Measurements from ENCODE around the gene NRXN3. TPM values are rescaled to one million over a fixed set of nuclear protein-coding genes. Genes with fewer than 3 reads are reported as not detected.

The NRXN3 gene
- total RNA-seq, 1 donor from 2014 or later: 19.8 TPM

DNA sequence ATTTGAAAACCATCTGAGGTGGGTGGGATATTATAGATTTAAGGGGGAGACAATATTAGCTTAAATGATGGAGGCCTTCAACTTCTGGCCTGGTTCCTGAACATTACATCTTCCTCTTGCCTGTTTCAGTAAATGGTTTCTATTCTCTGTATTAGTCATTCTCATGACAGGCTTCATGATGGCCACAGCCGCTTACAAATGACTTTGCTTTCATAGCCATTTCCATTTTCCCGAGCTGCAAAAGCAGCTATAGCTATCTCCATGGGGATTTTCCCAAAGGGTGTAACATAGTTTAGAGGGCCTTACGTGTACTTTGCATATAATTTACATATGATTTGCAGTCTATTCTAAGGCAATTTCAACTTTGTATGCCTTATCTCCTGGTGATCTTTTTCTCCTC lies 121.8 kb downstream of the NRXN3 start:
- Mint-ChIP-seq H3K27ac (no peak overlapping the region), H3K4me1 (ENCODE audit: unreplicated experiment) (no peaks in the 10 kb centered on the region), H3K36me3 (no peaks in the 10 kb centered on the region), H3K4me3 (no peak overlapping the region), H3K27me3 (peaks cover 14% of the 10 kb centered on the region), H3K9me3 (no peaks in the 10 kb centered on the region)
- DNase-seq (ENCODE audit: extremely low spot score, unreplicated experiment): no peak
- TF ChIP-seq, protein P1, sequence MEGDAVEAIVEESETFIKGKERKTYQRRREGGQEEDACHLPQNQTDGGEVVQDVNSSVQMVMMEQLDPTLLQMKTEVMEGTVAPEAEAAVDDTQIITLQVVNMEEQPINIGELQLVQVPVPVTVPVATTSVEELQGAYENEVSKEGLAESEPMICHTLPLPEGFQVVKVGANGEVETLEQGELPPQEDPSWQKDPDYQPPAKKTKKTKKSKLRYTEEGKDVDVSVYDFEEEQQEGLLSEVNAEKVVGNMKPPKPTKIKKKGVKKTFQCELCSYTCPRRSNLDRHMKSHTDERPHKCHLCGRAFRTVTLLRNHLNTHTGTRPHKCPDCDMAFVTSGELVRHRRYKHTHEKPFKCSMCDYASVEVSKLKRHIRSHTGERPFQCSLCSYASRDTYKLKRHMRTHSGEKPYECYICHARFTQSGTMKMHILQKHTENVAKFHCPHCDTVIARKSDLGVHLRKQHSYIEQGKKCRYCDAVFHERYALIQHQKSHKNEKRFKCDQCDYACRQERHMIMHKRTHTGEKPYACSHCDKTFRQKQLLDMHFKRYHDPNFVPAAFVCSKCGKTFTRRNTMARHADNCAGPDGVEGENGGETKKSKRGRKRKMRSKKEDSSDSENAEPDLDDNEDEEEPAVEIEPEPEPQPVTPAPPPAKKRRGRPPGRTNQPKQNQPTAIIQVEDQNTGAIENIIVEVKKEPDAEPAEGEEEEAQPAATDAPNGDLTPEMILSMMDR (conservative IDR thresholded peaks at IDR 0.05): no peak

DNA sequence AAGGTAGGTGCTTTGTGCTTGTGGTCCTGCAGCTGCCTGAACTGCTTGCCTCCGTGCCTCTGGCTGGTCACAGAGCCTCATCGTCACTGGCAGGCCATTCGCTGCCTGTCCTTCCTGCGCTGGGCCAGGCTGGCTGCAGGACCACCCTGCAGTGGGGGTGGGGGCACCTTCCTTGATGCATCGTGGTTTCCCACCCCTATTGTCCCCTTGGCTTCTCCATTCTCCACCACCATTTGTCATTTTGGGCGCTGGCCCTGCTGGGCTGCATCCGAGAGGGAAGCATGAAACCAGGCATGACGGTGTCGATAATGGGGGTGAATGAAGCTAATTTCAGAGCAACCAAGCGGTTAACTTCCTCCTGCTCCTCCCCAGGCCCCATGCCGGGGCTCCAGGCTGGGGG lies 127.7 kb downstream of the NRXN3 start:
- TF ChIP-seq, protein P1 (conservative IDR thresholded peaks at IDR 0.05): no peak
- Mint-ChIP-seq H3K9me3 (no peaks in the 10 kb centered on the region), H3K27me3 (peaks cover 43% of the 10 kb centered on the region), H3K27ac (no peak overlapping the region), H3K4me1 (ENCODE audit: unreplicated experiment) (peaks cover 3% of the 10 kb centered on the region), H3K4me3 (no peak overlapping the region), H3K36me3 (no peaks in the 10 kb centered on the region)
- DNase-seq (ENCODE audit: extremely low spot score, unreplicated experiment): no peak

DNA sequence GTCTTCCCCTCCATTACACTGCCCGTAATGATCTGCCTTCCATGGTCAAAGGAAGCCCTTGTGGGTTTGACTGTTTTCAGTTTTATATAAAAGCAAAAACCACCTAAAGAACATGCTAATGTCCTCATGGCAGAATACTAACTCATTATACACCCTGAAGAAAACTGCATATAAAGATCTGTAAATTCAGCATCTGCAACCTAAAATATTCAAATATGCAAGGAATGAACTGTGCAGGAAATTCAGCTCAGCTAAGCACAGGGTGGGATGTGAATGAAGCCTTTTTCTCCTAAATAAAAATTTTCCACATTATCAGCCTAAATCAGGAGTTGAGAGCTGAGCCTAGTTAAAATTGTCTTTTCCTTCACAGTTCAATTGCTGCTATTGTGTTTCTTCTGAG lies 128.1 kb downstream of the NRXN3 start:
- Mint-ChIP-seq H3K9me3 (no peaks in the 10 kb centered on the region), H3K36me3 (no peaks in the 10 kb centered on the region), H3K4me3 (no peak overlapping the region), H3K27ac (no peak overlapping the region), H3K27me3 (peaks cover 40% of the 10 kb centered on the region), H3K4me1 (ENCODE audit: unreplicated experiment) (peaks cover 4% of the 10 kb centered on the region)
- TF ChIP-seq, protein P1 (conservative IDR thresholded peaks at IDR 0.05): no peak
- DNase-seq (ENCODE audit: extremely low spot score, unreplicated experiment): no peak

DNA sequence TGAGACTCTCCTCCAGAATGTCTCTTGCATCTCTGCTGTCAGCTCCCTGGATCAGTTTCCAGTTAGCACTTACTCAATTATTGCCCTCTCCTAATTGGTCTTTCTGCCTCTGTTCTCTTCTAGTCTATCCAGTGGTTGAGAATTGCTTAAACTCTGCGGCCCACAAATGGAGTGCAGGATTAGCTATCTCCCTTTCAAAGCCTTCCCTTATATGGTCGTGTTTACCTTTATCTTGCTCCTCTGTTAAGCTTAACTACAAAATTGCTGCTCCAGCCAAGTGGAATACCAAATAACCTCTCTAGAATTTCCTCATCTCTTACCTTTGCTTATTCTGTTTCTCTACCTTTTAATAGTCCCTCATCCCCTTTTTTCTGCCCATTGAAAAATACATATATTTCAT lies 132.7 kb downstream of the NRXN3 start:
- H3K36me3 Mint-ChIP-seq: no peaks in the 10 kb centered on the region
- TF ChIP-seq, protein P1 (conservative IDR thresholded peaks at IDR 0.05): no peak
- DNase-seq (ENCODE audit: extremely low spot score, unreplicated experiment): no peak
- peaks cover 31% of the 10 kb centered on the region for H3K27me3 Mint-ChIP-seq
- H3K9me3 Mint-ChIP-seq: no peaks in the 10 kb centered on the region
- peaks cover 4% of the 10 kb centered on the region for H3K4me1 Mint-ChIP-seq (ENCODE audit: unreplicated experiment)
- no peak overlapping the region for H3K27ac Mint-ChIP-seq
- no peak overlapping the region for H3K4me3 Mint-ChIP-seq

DNA sequence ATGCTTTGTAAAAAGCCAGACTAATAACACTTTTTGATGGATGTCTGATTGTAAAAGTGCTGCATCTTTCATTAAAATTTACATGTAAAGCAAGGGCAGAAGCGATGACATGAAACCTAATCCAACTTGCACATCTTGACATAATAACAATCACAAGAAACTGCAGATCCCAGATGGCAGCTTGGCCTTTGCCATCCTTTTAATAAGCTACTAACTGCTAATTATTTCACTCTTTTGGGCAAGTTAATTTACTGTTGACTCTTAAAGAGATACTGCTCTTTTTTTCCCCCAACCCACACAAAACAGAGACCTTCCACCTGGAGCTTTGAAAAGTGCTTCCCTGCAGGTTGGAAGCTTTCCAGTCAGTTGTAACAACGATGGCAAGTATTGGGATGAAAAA lies 137.5 kb downstream of the NRXN3 start:
- H3K4me1 Mint-ChIP-seq (ENCODE audit: unreplicated experiment): peaks cover 25% of the 10 kb centered on the region
- H3K27me3 Mint-ChIP-seq: peaks cover 5% of the 10 kb centered on the region
- TF ChIP-seq, protein P1 (conservative IDR thresholded peaks at IDR 0.05): no peak
- no peak overlapping the region for H3K27ac Mint-ChIP-seq
- H3K36me3 Mint-ChIP-seq: no peaks in the 10 kb centered on the region
- no peaks in the 10 kb centered on the region for H3K9me3 Mint-ChIP-seq
- DNase-seq (ENCODE audit: extremely low spot score, unreplicated experiment): no peak
- H3K4me3 Mint-ChIP-seq: no peak overlapping the region

DNA sequence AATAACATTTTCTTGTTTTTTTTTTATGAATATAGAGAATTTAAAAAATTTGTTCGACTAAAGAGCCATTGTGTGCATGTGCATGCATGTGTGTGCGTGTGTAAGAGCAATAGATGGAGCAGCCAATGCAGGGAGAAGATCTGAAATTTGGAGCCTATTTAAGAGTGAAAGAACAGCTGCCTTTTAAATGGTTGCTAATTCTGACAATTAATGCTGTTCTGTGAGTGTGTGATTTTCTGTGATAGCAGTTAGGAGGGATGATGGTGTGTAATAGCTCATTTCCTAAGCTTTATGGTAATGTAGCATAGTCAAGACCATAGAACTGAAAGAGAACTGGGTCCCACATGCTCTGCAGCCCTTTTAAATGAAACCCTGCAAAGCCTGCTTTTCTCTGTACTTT lies 137.9 kb downstream of the NRXN3 start:
- no peaks in the 10 kb centered on the region for H3K36me3 Mint-ChIP-seq
- TF ChIP-seq, protein P1 (conservative IDR thresholded peaks at IDR 0.05): no peak
- peaks cover 4% of the 10 kb centered on the region for H3K27me3 Mint-ChIP-seq
- H3K9me3 Mint-ChIP-seq: no peaks in the 10 kb centered on the region
- no peak overlapping the region for H3K4me3 Mint-ChIP-seq
- H3K27ac Mint-ChIP-seq: no peak overlapping the region
- DNase-seq (ENCODE audit: extremely low spot score, unreplicated experiment): no peak
- peaks cover 26% of the 10 kb centered on the region for H3K4me1 Mint-ChIP-seq (ENCODE audit: unreplicated experiment)
